HepG2 (cell line): ENCODE results near the gene CRKL. TPM values are rescaled to one million over a fixed set of nuclear protein-coding genes. Genes with fewer than 3 reads are reported as not detected.
A peak's percentile ranks its signal among the peaks of the same experiment; 100 is the strongest.

Experiments
- ELF3 ChIP-seq: IDR thresholded peaks from 2 replicates; pipeline ENCODE4 v1.6.1; 2016; ENCODE audit warnings: missing genetic modification reagents, missing compliant biosample characterization
- FOXC1 ChIP-seq: sonication (generic); formaldehyde crosslinking; IDR thresholded peaks from 2 replicates; pipeline ENCODE4 v1.8.0; 2022; ENCODE audit warnings: mild to moderate bottlenecking, missing genetic modification reagents, borderline replicate concordance
- HCFC1 ChIP-seq: fragments of 150-350 bp; IDR thresholded peaks from 2 replicates; pipeline ENCODE4 v1.6.1; 2014; ENCODE audit warnings: low read depth, low read length
- HHEX ChIP-seq: IDR thresholded peaks from 2 replicates; pipeline ENCODE4 v1.6.1; 2016; ENCODE audit warnings: control low read depth
- HMG20B ChIP-seq: conservative IDR thresholded peaks from 2 replicates; pipeline ENCODE4 v1.6.1; 2016; ENCODE audit warnings: missing genetic modification reagents, missing compliant biosample characterization
- MAZ ChIP-seq, 2 experiments: sonication (generic) in 1 of 2; formaldehyde crosslinking in 1 of 2; IDR thresholded peaks; 2 replicates each; pipeline versions ENCODE4 v1.5.0 to v1.6.1; 2012 to 2020; ENCODE audit warnings: low read depth in 2 of 2, mild to moderate bottlenecking in 2 of 2, borderline replicate concordance in 1 of 2, improper control_type of control experiment in 1 of 2, low read length in 1 of 2, missing genetic modification reagents in 1 of 2, moderate library complexity in 1 of 2
- POLR2AphosphoS2 ChIP-seq: IDR thresholded peaks from 2 replicates; pipeline ENCODE4 v1.6.1; 2011; ENCODE audit warnings: low read depth, low read length, improper control_type of control experiment
- RFXAP ChIP-seq: sonication (generic); formaldehyde crosslinking; IDR thresholded peaks from 2 replicates; pipeline ENCODE4 v1.4.0; 2020; ENCODE audit warnings: missing genetic modification reagents, borderline replicate concordance
- SP140L ChIP-seq: sonication (generic); formaldehyde crosslinking; IDR thresholded peaks from 2 replicates; pipeline ENCODE4 v1.4.0; 2020; ENCODE audit warnings: missing genetic modification reagents, borderline replicate concordance
- SRF ChIP-seq: IDR thresholded peaks from 2 replicates; pipeline ENCODE4 v1.6.1; 2011; ENCODE audit warnings: mild to moderate bottlenecking, low read depth, low read length, moderate library complexity
- TP53 ChIP-seq: sonication (generic); formaldehyde crosslinking; conservative IDR thresholded peaks from 2 replicates; pipeline ENCODE4 v1.4.0; 2020; ENCODE audit warnings: missing genetic modification reagents
- ZIK1 ChIP-seq: sonication (generic); formaldehyde crosslinking; IDR thresholded peaks from 2 replicates; pipeline ENCODE4 v1.5.0; 2020; ENCODE audit warnings: mild to moderate bottlenecking, low read depth, missing genetic modification reagents, borderline replicate concordance
- ZNF20 ChIP-seq: sonication (generic); formaldehyde crosslinking; IDR thresholded peaks from 2 replicates; pipeline ENCODE4 v1.4.0; 2020; ENCODE audit warnings: mild to moderate bottlenecking, moderate library complexity, missing genetic modification reagents
- ZNF616 ChIP-seq: sonication (generic); formaldehyde crosslinking; IDR thresholded peaks from 2 replicates; pipeline ENCODE4 v1.5.0; 2020; ENCODE audit warnings: low read depth, mild to moderate bottlenecking, missing genetic modification reagents
- ZSCAN20 ChIP-seq: sonication (generic); formaldehyde crosslinking; IDR thresholded peaks from 2 replicates; pipeline ENCODE4 v1.4.0; 2020; ENCODE audit warnings: missing genetic modification reagents, mild to moderate bottlenecking, borderline replicate concordance
- polyA plus RNA-seq, 8 experiments: library from polyadenylated mRNA; depleted of rRNA in 3 of 8; stranded (reverse) in 7 of 8; unstranded in 1 of 8; fragments of >200 nt; fragmentation: Illumina TruSeq in 4 of 8; extraction: Trizol in 4 of 8; gene quantifications; 2 replicates each; pipeline versions ENCODE4 v1.2.1 to v1.2.3, GENCODE V29; 2011 to 2016; ENCODE audit warnings: low read depth in 4 of 8, missing spikeins in 1 of 8, mixed read lengths in 1 of 8; ENCODE audit not compliant: insufficient read depth in 1 of 8
- total RNA-seq, 5 experiments: library from RNA; depleted of rRNA; stranded (reverse); fragments of >200 nt; fragmentation: Illumina TruSeq; extraction: Trizol; gene quantifications; 2 replicates each; pipeline ENCODE4 v1.2.3, GENCODE V29; 2016; ENCODE audit warnings: low read depth in 1 of 5
- TF ChIP-seq, protein P1 (sequence below): sonication (generic); formaldehyde crosslinking; IDR thresholded peaks from 2 replicates; pipeline ENCODE4 v1.5.1; 2020; ENCODE audit warnings: mild to moderate bottlenecking, moderate library complexity, missing genetic modification reagents
- TF ChIP-seq, protein P2 (sequence below): sonication (generic); formaldehyde crosslinking; IDR thresholded peaks from 2 replicates; pipeline ENCODE4 v1.5.0; 2020; ENCODE audit warnings: mild to moderate bottlenecking, missing genetic modification reagents
- TF ChIP-seq, protein P3 (sequence below): sonication (generic); formaldehyde crosslinking; IDR thresholded peaks from 2 replicates; pipeline ENCODE4 v1.5.1; 2020; ENCODE audit warnings: mild to moderate bottlenecking, missing genetic modification reagents, moderate library complexity

CRKL gene
- total and polyA plus RNA-seq, 2 of the 13 experiments (the other 11 are each of a cell fraction or from before 2014, with no cell fraction given) = 37.4 to 60.6 TPM

DNA sequence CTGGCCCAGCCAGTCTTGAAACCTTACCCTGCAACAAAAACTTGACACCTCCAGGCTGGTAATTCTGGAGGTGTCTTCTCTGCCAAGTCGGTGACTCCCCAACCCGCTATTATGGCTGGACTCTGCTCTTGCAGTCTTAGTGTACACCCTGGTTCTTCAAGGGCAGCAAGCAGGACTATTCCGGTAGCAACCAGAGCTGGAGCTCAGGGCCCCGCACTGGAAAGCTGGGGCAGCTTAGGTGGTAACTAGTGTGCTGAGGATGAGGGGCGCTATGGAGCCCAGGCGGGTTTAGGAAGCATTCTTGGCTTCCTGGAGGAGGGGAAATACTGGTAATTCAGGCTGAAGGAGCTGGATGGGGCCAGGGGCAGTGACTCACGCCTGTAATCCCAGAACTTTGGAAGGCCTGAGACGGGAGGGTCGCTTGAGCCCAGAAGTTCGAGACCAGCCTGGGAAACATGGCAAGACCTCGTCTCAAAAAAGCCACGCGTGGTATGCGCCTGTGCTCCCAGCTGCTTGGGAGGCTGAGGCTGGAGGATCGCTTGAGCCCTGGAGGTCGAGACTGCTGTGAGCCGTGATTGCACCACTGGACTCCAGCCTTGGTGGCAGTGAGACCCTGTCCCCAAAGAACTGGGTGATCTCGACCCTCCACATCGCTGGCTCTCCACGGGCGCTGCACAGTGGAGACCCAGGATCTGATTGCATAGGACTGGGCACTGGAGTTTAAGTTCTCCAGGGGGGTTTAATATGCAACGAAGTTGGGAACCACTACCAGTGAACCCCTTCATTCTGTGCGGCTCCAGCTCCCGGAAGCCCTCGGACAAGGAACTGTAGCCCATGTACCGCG is 39.3 kb downstream of the CRKL start (continued):
- TF ChIP-seq MAZ (IDR thresholded peaks at IDR 0.05; ENCODE audit: borderline replicate concordance, low read depth, low read length) (no peak), MAZ (CRISPR knock-in tag; IDR thresholded peaks at IDR 0.05; ENCODE audit: low read depth) (0 out of 2 replicates have a peak, but pooled peaks have one; percentile 24), POLR2AphosphoS2 (no peak), SP140L (CRISPR knock-in tag) (no peak), HCFC1 (no peak), TP53 (CRISPR knock-in tag) (0 out of 2 replicates have a peak, but pooled peaks have one; percentile 34), RFXAP (CRISPR knock-in tag) (0 out of 2 replicates have a peak, but pooled peaks have one; percentile 30), HHEX (CRISPR knock-in tag) (no peak), FOXC1 (CRISPR knock-in tag) (no peak), HMG20B (CRISPR knock-in tag) (no peak), ZNF616 (CRISPR knock-in tag) (0 out of 2 replicates have a peak, but pooled peaks have one; percentile 58), ZNF20 (CRISPR knock-in tag) (no peak), SRF (no peak), ELF3 (CRISPR knock-in tag) (peak; percentile 20; the same call in 1 of the 2 replicates), ZSCAN20 (CRISPR knock-in tag) (peak; percentile 62), ZIK1 (CRISPR knock-in tag) (0 out of 2 replicates have a peak, but pooled peaks have one; percentile 46)
- TF ChIP-seq, protein P1, sequence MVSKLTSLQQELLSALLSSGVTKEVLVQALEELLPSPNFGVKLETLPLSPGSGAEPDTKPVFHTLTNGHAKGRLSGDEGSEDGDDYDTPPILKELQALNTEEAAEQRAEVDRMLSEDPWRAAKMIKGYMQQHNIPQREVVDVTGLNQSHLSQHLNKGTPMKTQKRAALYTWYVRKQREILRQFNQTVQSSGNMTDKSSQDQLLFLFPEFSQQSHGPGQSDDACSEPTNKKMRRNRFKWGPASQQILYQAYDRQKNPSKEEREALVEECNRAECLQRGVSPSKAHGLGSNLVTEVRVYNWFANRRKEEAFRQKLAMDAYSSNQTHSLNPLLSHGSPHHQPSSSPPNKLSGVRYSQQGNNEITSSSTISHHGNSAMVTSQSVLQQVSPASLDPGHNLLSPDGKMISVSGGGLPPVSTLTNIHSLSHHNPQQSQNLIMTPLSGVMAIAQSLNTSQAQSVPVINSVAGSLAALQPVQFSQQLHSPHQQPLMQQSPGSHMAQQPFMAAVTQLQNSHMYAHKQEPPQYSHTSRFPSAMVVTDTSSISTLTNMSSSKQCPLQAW (CRISPR knock-in tag) = 0 out of 2 replicates have a peak, but pooled peaks have one; percentile 34
- TF ChIP-seq, protein P2, sequence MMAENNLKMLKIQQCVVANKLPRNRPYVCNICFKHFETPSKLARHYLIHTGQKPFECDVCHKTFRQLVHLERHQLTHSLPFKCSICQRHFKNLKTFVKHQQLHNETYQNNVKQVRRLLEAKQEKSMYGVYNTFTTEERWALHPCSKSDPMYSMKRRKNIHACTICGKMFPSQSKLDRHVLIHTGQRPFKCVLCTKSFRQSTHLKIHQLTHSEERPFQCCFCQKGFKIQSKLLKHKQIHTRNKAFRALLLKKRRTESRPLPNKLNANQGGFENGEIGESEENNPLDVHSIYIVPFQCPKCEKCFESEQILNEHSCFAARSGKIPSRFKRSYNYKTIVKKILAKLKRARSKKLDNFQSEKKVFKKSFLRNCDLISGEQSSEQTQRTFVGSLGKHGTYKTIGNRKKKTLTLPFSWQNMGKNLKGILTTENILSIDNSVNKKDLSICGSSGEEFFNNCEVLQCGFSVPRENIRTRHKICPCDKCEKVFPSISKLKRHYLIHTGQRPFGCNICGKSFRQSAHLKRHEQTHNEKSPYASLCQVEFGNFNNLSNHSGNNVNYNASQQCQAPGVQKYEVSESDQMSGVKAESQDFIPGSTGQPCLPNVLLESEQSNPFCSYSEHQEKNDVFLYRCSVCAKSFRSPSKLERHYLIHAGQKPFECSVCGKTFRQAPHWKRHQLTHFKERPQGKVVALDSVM = peak; percentile 99
- TF ChIP-seq, protein P3, sequence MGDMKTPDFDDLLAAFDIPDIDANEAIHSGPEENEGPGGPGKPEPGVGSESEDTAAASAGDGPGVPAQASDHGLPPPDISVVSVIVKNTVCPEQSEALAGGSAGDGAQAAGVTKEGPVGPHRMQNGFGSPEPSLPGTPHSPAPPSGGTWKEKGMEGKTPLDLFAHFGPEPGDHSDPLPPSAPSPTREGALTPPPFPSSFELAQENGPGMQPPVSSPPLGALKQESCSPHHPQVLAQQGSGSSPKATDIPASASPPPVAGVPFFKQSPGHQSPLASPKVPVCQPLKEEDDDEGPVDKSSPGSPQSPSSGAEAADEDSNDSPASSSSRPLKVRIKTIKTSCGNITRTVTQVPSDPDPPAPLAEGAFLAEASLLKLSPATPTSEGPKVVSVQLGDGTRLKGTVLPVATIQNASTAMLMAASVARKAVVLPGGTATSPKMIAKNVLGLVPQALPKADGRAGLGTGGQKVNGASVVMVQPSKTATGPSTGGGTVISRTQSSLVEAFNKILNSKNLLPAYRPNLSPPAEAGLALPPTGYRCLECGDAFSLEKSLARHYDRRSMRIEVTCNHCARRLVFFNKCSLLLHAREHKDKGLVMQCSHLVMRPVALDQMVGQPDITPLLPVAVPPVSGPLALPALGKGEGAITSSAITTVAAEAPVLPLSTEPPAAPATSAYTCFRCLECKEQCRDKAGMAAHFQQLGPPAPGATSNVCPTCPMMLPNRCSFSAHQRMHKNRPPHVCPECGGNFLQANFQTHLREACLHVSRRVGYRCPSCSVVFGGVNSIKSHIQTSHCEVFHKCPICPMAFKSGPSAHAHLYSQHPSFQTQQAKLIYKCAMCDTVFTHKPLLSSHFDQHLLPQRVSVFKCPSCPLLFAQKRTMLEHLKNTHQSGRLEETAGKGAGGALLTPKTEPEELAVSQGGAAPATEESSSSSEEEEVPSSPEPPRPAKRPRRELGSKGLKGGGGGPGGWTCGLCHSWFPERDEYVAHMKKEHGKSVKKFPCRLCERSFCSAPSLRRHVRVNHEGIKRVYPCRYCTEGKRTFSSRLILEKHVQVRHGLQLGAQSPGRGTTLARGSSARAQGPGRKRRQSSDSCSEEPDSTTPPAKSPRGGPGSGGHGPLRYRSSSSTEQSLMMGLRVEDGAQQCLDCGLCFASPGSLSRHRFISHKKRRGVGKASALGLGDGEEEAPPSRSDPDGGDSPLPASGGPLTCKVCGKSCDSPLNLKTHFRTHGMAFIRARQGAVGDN = peak; percentile 56
